Subcutaneous abdominal adipose tissue (tissue), 5 donors: ENCODE measurements around the gene AP5B1.

Experiments
- H3K27ac ChIP-seq: one replicate; pipeline ENCODE4 v1.7.0; 2013; ENCODE audit warnings: low read depth, mild to moderate bottlenecking, inconsistent platforms, low read length, moderate library complexity
- H3K27me3 ChIP-seq, 5 donors: one replicate each; pipeline ENCODE4 v1.7.0; 2013; ENCODE audit warnings: low read length in 5 of 5, inconsistent platforms in 1 of 5; ENCODE audit not compliant: control insufficient read depth in 5 of 5, insufficient read depth in 4 of 5
- H3K36me3 ChIP-seq, 5 donors: one replicate each; pipeline ENCODE4 v1.7.0; 2013; ENCODE audit warnings: low read length in 5 of 5; ENCODE audit not compliant: control insufficient read depth in 5 of 5, insufficient read depth in 5 of 5
- H3K4me1 ChIP-seq, 5 donors: one replicate each; pipeline ENCODE4 v1.7.0; 2013; ENCODE audit warnings: low read length in 5 of 5, mild to moderate bottlenecking in 3 of 5, moderate library complexity in 1 of 5; ENCODE audit not compliant: control insufficient read depth in 5 of 5, insufficient read depth in 5 of 5
- H3K4me3 ChIP-seq, 5 donors: one replicate each; pipeline ENCODE4 v1.7.0; 2013; ENCODE audit warnings: low read length in 5 of 5, low read depth in 1 of 5
- H3K9ac ChIP-seq, 5 donors: one replicate each; pipeline ENCODE4 v1.7.0; 2013; ENCODE audit warnings: low read length in 5 of 5, mild to moderate bottlenecking in 4 of 5, moderate library complexity in 3 of 5
- H3K9me3 ChIP-seq, 5 donors: one replicate each; pipeline ENCODE4 v1.7.0; 2013; ENCODE audit warnings: low read length in 5 of 5; ENCODE audit not compliant: control insufficient read depth in 5 of 5
- donor health status: healthy.
- donor health status: healthy.
- donor health status: healthy.
- donor health status: healthy.
- donor health status: healthy.

AP5B1 gene

DNA sequence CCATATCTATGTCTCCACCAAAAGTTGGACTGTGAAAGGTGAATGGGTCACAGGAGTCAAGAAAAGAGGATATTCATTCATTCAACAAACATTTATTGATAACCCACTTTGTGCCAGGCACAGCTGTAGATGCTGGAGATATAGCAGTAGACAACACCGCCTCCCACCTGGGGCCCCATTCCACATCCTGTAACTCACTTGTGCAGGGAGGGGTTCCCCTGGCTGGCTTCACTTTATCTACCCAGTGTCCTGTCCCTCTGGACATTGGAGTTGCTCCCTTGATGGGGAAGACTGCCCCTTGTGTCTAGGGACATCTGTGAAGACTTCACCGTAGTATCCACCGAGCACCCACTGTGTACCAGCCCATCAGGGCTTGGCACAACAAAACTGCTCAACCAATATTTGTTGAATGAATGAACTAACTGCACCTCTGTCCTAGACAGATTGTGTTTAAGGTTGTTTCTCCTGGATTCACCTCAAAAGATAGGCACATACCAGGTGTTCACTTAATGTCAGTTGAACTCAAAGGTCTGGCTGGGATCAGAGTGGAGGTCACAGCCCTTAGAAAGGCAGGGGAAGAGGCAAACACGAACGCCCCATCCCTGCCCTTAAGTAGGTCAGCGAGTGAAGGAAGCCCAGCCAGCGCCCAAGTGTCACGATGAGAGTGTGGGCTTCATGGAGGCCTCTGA is 4.7 kb upstream of the AP5B1 start:
- Histone ChIP-seq H3K27me3 (peaks cover 17 to 39% (median 26%) of the 10 kb centered on the region in 5 donors), H3K4me3 (no peak overlapping the region), H3K9ac (no peak overlapping the region), H3K27ac (no peak overlapping the region), H3K4me1 (peaks cover 0 to 31% (median 25%) of the 10 kb centered on the region in 5 donors), H3K36me3 (no peaks in the 10 kb centered on the region), H3K9me3 (no peaks in the 10 kb centered on the region)

DNA sequence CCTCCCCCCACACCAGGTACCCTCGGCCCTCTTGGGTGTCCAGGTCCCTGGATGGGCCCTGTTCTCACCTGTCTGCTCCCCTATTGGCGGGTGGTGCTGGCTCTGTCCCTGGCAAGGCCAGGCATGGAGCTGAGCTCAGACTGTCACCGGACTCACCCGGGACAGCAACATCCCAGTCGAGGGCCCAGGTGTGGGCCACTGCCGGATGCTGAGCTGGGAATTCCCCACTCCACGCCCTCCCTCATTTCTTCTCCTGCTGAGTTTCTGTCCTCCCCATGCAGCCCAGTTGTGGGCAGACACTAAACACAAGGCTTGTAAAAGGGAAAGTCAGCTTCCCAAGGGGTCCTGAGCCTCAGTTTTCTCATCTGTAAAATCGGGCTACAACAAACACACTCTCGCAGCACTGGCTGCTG is 2.0 kb upstream of the AP5B1 start:
- Histone ChIP-seq H3K36me3 (peaks cover 0 to 17% (median 14%) of the 10 kb centered on the region in 5 donors), H3K4me3 (no peak overlapping the region), H3K27me3 (peaks cover 12 to 24% (median 19%) of the 10 kb centered on the region in 5 donors), H3K9me3 (no peaks in the 10 kb centered on the region), H3K4me1 (peaks cover 3 to 50% (median 40%) of the 10 kb centered on the region in 5 donors), H3K9ac (no peak overlapping the region), H3K27ac (no peak overlapping the region)

DNA sequence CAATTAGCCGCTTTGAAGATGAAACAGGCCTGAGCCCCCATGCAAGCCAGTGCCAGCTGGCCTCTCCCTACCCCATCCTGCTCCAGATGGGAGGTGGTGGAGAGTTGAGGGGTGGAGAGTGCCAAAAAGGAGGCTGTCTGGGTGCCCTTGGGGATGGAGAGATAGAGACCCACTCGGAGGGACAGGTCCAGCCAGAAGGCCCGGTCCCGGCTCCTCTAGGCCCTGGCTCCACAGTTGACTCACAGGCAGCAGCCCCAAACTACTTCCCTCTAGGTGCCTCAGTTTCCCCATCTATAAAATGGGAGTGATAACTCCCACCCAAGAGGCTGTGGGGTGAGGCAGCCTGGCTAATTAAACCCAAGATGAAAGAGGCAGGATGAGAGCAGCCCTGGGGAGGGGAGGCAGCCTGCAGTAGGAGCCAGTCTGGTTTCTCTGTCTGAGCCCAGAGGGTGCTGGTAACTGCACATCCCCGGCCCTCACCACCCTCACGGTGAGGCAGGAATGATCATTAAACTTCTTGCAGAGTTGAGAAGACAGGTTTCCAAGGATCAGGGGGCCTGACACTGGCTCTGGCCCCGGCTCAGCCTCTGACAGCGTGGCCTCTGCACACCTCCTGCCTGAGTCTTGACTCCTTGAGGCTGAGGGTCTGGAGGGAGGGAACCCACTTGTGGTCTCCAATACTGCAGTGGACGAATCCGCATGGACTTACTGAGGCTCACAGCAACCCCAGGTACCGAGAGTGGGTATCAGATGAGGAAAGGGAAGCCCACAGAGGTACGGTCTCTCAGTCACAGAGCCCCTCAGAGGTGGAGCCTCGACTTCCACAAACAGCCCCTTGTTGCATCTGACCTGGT is 1.4 kb upstream of the AP5B1 start:
- Histone ChIP-seq H3K36me3 (peaks cover 0 to 23% (median 20%) of the 10 kb centered on the region in 5 donors), H3K9me3 (no peaks in the 10 kb centered on the region), H3K27ac (no peak overlapping the region)

DNA sequence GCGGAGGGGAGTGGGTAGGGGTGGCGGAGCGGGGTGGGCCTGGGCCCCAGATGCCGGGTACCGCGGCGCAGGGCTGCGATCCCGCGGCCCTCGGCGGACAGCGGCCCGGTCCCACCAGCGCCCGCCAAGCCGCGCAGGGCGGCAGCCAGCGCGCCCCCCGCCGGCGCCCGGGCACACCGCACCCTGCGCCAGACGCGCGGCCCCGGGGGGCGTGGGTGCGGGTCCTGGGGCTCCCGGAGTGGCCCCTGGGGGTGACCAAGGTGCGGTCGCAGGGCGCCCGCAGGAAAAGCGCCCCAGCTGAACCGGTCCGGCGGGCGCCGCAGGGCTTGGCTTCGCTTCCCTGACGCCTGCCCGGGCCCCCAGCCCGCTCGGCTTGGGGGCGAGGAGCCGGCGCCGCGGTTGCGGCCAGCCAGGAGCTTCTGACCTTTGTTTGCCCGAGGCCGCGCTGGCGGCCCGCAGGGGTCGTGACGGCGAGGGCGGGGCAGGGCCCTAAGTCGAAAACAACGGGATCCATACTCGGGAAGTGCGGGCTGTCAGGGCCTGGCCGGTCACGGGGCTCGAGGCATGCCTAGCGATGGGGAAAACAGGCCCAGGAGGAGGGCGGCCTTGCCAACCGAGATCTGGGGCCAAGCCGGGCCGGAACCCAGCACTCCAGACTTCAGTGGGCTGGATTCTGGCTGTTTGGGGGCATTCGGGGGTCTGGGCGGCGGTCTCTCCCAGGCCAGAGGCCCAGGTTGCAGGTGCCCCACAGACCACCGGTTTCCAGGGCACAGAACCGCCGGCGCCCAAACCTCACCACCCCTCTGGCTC is 581 bp upstream of the AP5B1 start:
- Histone ChIP-seq H3K9me3 (no peaks in the 10 kb centered on the region), H3K4me1 (peaks cover 7 to 54% (median 45%) of the 10 kb centered on the region in 5 donors), H3K9ac (peak overlapping the region in 3 of 5 donors; percentile 66 to 71 (median 70)), H3K27ac (no peak overlapping the region), H3K27me3 (peaks cover 11 to 16% (median 12%) of the 10 kb centered on the region in 5 donors), H3K4me3 (peak overlapping the region in 4 of 5 donors; percentile 38 to 62 (median 48)), H3K36me3 (peaks cover 0 to 26% (median 22%) of the 10 kb centered on the region in 5 donors)

More for the DNA sequence above, 1.4 kb upstream of the AP5B1 start:
- H3K27me3 ChIP-seq = peaks cover 11 to 21% (median 16%) of the 10 kb centered on the region in 5 donors
- peak overlapping the region in 1 of 5 donors; percentile 66 for H3K9ac ChIP-seq
- peaks cover 5 to 52% (median 42%) of the 10 kb centered on the region in 5 donors for H3K4me1 ChIP-seq
- H3K4me3 ChIP-seq = no peak overlapping the region

DNA sequence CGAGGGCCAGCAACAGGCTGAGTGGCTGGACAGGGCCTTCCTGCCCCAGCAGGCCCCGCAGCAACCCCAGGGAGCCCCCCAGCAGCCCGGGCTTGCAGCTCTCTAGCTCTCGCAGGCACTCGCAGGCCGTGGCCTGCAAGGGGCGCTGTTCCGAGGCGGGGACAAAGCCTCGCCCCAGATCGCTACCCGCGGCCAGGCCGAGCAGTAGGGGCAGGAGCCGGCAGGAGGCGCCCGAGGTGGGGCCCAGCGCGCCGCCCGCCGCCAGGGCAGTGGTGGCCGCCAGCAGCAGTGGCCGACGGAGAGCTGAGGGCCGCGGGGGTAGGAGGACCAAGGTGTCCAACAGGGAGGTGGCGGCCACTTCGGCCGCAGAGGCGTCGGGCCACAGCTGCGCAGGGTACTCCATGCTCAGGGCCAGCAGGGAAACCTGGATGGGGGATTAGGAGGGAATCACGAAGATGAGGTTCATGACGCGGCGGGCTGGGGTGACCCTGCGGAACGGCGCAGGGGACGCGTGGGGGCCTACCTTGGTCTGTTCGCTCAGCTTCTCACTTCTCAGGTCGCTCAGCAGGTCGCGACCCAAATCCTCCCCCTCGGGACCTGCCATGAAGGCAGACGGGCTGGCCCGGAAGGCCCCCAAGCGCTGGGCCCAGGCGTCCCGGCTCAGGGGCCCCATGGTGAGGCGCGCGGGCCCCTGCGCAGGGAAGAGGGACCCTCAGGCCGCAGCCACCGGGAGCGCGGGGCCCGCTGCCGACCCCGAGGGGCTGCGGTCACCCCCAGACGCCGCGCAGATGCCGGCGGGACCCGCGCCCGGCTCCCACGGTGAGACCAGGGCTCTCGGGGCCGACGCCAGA is 632 bp downstream of the AP5B1 start:
- Histone ChIP-seq H3K4me3 (peak overlapping the region; percentile 19 to 87 (median 83)), H3K27ac (peak overlapping the region; percentile 85), H3K9me3 (no peaks in the 10 kb centered on the region), H3K36me3 (peaks cover 0 to 26% (median 22%) of the 10 kb centered on the region in 5 donors), H3K9ac (peak overlapping the region in 4 of 5 donors; percentile 83 to 95 (median 90)), H3K4me1 (peaks cover 7 to 53% (median 51%) of the 10 kb centered on the region in 5 donors), H3K27me3 (peaks cover 0 to 4% (median 0%) of the 10 kb centered on the region in 5 donors)

DNA sequence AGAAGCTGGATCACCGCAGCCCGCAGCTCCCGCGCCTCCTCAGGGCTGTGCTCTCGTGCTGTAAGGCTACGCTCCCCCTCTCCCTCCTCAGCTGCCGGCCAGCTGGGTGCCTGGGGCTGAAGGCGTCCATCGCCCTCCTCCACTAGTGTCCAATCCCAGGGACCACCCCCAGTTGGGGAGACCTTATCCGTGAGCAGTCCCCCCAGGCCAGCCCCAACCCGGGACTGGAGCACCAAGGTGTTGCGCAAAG is 1.2 kb downstream of the AP5B1 start:
- H3K9me3 ChIP-seq = no peaks in the 10 kb centered on the region
- peak overlapping the region in 4 of 5 donors; percentile 82 to 87 (median 84) for H3K4me3 ChIP-seq
- H3K9ac ChIP-seq = peak overlapping the region in 4 of 5 donors; percentile 83 to 95 (median 90)
- peak overlapping the region; percentile 85 for H3K27ac ChIP-seq
- H3K4me1 ChIP-seq = peaks cover 7 to 56% (median 51%) of the 10 kb centered on the region in 5 donors
- H3K27me3 ChIP-seq = peaks cover 0 to 3% (median 0%) of the 10 kb centered on the region in 5 donors
- H3K36me3 ChIP-seq = peaks cover 0 to 26% (median 22%) of the 10 kb centered on the region in 5 donors

DNA sequence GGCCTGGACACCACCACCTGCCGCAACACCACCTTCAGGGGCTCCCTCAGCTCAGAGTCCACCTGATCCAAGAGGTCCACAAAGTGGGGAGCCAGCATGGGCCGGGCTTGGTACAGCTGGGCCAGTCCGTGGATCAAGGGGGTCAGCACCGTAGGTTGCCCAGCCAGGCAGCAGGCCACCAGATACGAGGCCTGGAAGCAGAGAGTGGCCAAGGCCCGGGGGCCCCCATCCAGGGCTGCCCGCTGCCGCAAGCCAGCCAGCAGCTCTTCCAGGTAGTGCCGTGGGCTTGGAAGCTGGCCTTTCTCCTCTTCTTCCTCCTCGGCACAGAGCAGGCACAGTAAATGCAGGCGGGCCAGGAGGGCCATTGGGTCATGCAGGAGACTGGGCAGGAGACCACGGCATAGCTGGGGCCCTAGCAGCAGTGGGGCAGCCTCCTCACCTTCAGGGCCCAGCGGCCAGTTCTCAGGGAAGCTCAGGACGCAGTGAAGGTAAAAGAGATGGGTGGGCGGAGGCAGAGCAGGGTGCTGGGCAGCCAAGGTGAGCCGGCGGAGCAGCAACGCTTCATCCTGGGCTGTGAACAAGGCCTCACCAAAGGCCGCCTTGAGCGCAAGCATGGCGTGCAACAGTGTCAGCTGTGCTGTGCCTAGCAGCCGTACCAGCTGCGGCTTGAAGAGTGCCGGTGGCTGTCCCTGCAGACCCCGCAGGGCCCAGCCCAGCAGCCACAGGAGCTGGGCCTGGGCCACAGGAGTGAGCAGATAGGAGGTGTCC is 1.7 kb downstream of the AP5B1 start:
- Histone ChIP-seq H3K36me3 (peaks cover 0 to 26% (median 22%) of the 10 kb centered on the region in 5 donors), H3K9ac (peak overlapping the region in 4 of 5 donors; percentile 83 to 95 (median 90)), H3K4me1 (peaks cover 7 to 58% (median 51%) of the 10 kb centered on the region in 5 donors), H3K27ac (peak overlapping the region; percentile 85), H3K4me3 (peak overlapping the region in 4 of 5 donors; percentile 82 to 87 (median 84)), H3K9me3 (no peaks in the 10 kb centered on the region), H3K27me3 (no peaks in the 10 kb centered on the region)

DNA sequence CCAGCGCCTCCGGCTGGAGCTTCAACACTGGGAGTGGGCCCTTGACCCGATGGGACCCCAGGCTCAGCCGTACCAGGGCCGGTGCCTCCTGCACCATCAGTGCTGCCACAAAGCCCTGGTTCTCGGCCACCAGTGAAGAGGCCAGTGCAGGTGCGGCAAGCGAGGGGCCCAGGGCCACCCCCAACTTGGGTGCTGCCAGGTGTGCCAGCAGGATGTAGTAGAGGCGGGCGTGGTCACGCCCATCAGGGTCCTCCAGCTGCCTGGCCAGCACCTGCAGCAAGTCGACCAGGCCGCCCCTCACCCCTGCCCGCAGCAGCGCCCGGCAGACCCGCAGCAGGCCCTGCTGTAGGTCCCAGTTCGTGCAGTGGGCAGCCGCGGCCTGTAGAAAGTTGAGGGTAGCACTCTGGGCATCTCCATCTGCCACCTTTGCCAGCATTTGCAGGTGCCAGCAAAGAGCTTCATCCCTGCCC is 2.3 kb downstream of the AP5B1 start:
- peaks cover 7 to 58% (median 51%) of the 10 kb centered on the region in 5 donors for H3K4me1 ChIP-seq
- H3K36me3 ChIP-seq = peaks cover 0 to 26% (median 22%) of the 10 kb centered on the region in 5 donors
- H3K27ac ChIP-seq = no peak overlapping the region
- H3K27me3 ChIP-seq = no peaks in the 10 kb centered on the region
- H3K9me3 ChIP-seq = no peaks in the 10 kb centered on the region
- peak overlapping the region in 1 of 5 donors; percentile 37 for H3K9ac ChIP-seq
- no peak overlapping the region for H3K4me3 ChIP-seq
